Osteoblast (primary cell): Measurements from ENCODE around the gene ARHGEF11. TPM values are rescaled to one million over a fixed set of nuclear protein-coding genes. Genes with fewer than 3 reads are reported as not detected.

Experiments
- DNase-seq: peaks from one replicate; pipeline ENCODE4 v3.0.0; 2011; ENCODE audit warnings: low spot score, mixed read lengths; ENCODE audit not compliant: insufficient read length; ENCODE audit errors: missing footprints
- H2AFZ ChIP-seq: 2 replicates; pipeline ENCODE4 v1.6.0; 2011; ENCODE audit warnings: mild to moderate bottlenecking, low read length
- H3K27ac ChIP-seq: 2 replicates; pipeline ENCODE4 v1.5.1; 2011; ENCODE audit warnings: mild to moderate bottlenecking, low read depth, low read length, moderate library complexity
- H3K27me3 ChIP-seq: 2 replicates; pipeline ENCODE4 v1.6.0; 2012; ENCODE audit warnings: mild to moderate bottlenecking, control low read depth, inconsistent platforms, low read length, moderate library complexity; ENCODE audit not compliant: insufficient read depth
- H3K36me3 ChIP-seq: 2 replicates; pipeline ENCODE4 v1.5.1; 2011; ENCODE audit warnings: mild to moderate bottlenecking, low read length, control low read depth, moderate library complexity; ENCODE audit not compliant: insufficient read depth
- H3K4me1 ChIP-seq: 2 replicates; pipeline ENCODE4 v1.5.1; 2011; ENCODE audit warnings: mild to moderate bottlenecking, low read length, control low read depth, moderate library complexity; ENCODE audit not compliant: insufficient read depth
- H3K4me2 ChIP-seq: 2 replicates; pipeline ENCODE4 v1.6.0; 2011; ENCODE audit warnings: mild to moderate bottlenecking, low read length; ENCODE audit not compliant: insufficient read depth
- H3K4me3 ChIP-seq: fragments of 200-600 bp; sonication (generic); 3 replicates; pipeline ENCODE4 v1.5.1; 2012; ENCODE audit warnings: mild to moderate bottlenecking, low read length, inconsistent platforms; ENCODE audit not compliant: insufficient read depth
- H3K79me2 ChIP-seq: 2 replicates; pipeline ENCODE4 v1.6.0; 2012; ENCODE audit warnings: mild to moderate bottlenecking, low read length, control low read depth, inconsistent platforms; ENCODE audit not compliant: insufficient read depth
- H3K9me3 ChIP-seq: 2 replicates; pipeline ENCODE4 v1.5.1; 2011; ENCODE audit warnings: low read depth, low read length, control low read depth
- H4K20me1 ChIP-seq: 2 replicates; pipeline ENCODE4 v1.6.0; 2012; ENCODE audit warnings: mild to moderate bottlenecking, low read length, control low read depth; ENCODE audit not compliant: insufficient read depth
- total RNA-seq: library from RNA; depleted of rRNA; stranded (reverse); fragments of >200 nt; gene quantifications from 2 replicates; pipeline ENCODE4 v1.2.3, GENCODE V29; 2012
- TF ChIP-seq, protein P1 (sequence below): IDR thresholded peaks from 2 replicates; pipeline ENCODE4 v1.5.1; 2011; ENCODE audit warnings: mild to moderate bottlenecking, low read depth, low read length, moderate library complexity; ENCODE audit errors: extremely low read depth

Gene ARHGEF11
- total RNA-seq, 1 donor = 50.3 TPM

DNA sequence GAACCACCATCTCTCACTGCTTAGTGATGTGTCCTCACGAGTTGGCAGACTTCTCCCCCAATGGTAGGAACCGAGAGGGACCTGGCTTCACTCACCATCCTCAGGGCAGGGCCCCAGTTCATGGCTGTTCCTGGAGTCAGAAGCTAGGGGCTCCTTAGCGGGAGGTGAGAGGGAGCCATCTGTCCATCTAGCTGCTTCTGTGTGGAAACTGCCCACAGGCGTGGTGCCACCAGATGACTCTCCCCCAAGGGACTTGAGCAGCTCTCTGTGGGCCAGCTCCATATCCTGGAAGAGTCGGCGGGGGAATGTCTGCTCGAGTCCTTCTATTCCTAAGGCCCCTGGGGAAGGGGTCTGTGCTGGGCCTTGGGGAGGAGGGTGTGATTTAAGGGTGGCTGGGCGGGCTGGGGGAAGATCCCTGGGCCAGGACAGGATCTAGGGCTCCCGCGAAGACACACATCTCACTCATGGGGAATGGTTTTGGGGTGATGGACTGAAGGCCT lies 108.8 kb downstream of the ARHGEF11 start:
- Histone ChIP-seq H3K27ac (no peak overlapping the region), H3K36me3 (peaks cover 53% of the 10 kb centered on the region), H3K4me1 (no peaks in the 10 kb centered on the region), H3K4me2 (no peak overlapping the region), H3K9me3 (no peaks in the 10 kb centered on the region), H3K79me2 (no peaks in the 10 kb centered on the region), H3K4me3 (no peak overlapping the region), H3K27me3 (no peaks in the 10 kb centered on the region), H4K20me1 (no peaks in the 10 kb centered on the region), H2AFZ (no peak overlapping the region)
- TF ChIP-seq, protein P1, sequence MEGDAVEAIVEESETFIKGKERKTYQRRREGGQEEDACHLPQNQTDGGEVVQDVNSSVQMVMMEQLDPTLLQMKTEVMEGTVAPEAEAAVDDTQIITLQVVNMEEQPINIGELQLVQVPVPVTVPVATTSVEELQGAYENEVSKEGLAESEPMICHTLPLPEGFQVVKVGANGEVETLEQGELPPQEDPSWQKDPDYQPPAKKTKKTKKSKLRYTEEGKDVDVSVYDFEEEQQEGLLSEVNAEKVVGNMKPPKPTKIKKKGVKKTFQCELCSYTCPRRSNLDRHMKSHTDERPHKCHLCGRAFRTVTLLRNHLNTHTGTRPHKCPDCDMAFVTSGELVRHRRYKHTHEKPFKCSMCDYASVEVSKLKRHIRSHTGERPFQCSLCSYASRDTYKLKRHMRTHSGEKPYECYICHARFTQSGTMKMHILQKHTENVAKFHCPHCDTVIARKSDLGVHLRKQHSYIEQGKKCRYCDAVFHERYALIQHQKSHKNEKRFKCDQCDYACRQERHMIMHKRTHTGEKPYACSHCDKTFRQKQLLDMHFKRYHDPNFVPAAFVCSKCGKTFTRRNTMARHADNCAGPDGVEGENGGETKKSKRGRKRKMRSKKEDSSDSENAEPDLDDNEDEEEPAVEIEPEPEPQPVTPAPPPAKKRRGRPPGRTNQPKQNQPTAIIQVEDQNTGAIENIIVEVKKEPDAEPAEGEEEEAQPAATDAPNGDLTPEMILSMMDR = no peak
- DNase-seq = peak; percentile 88

DNA sequence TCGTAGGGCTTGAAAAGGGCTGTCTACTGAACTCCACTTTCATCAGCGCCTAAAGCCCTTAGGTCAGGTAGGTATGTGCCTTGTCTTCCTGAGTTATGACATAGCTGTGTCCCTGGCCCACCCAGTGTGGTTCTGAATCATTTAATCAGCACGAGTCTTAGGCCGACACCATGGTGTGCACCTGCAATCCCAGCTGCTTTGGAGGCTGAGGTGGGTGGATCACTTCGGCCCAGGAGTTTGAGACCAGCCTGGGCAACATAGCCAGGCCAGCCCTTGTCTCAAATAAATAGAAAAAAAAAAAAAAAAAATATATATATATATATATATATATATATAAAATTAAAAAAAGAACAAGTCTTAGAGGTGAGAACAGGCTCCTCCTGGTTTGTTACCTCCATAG lies 109.4 kb downstream of the ARHGEF11 start:
- Histone ChIP-seq H3K36me3 (peaks cover 47% of the 10 kb centered on the region), H3K4me3 (no peak overlapping the region)
- DNase-seq = no peak

DNA sequence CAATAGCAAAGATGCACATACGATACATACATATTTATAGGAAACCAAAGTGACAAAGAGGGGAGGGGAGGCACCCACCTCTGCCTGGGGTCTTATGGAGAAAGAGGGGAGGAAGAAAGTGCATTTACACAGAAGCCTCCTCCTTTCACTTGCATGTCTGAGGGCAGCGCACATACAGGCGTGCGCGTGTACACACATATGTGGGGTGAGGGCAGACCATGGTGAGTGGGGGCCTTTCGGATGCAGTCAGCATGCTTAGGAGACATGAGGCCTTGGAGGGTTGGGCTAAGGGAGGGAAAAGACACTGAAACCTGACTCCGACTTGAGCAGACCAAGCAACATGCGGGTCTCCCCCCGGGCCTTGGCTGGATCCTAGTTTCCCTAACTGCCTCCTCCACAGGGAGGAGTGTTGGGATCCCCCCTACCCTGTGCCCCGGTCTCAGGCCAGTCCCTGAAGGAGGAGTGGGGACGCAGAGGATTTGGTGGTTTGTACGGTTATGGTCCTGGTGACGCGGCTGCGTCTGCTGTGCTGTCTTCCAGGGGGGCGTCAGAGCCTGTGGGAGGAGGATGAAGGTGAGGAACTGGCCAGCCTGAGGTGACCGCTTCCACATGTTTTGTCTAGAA lies 109.9 kb downstream of the ARHGEF11 start:
- Histone ChIP-seq H3K4me1 (no peaks in the 10 kb centered on the region), H3K79me2 (no peaks in the 10 kb centered on the region), H3K4me2 (no peak overlapping the region), H4K20me1 (no peaks in the 10 kb centered on the region), H2AFZ (no peak overlapping the region), H3K4me3 (no peak overlapping the region), H3K9me3 (no peaks in the 10 kb centered on the region), H3K27me3 (no peaks in the 10 kb centered on the region), H3K36me3 (peaks cover 42% of the 10 kb centered on the region), H3K27ac (no peak overlapping the region)
- TF ChIP-seq, protein P1 = no peak
- DNase-seq = no peak

More for the DNA sequence above, 109.4 kb downstream of the ARHGEF11 start:
- no peaks in the 10 kb centered on the region for H3K27me3 ChIP-seq
- H2AFZ ChIP-seq = no peak overlapping the region
- H3K9me3 ChIP-seq = no peaks in the 10 kb centered on the region
- no peaks in the 10 kb centered on the region for H3K79me2 ChIP-seq
- TF ChIP-seq, protein P1 = no peak
- H3K27ac ChIP-seq = no peak overlapping the region
- H4K20me1 ChIP-seq = no peaks in the 10 kb centered on the region
- no peak overlapping the region for H3K4me2 ChIP-seq
- H3K4me1 ChIP-seq = no peaks in the 10 kb centered on the region

DNA sequence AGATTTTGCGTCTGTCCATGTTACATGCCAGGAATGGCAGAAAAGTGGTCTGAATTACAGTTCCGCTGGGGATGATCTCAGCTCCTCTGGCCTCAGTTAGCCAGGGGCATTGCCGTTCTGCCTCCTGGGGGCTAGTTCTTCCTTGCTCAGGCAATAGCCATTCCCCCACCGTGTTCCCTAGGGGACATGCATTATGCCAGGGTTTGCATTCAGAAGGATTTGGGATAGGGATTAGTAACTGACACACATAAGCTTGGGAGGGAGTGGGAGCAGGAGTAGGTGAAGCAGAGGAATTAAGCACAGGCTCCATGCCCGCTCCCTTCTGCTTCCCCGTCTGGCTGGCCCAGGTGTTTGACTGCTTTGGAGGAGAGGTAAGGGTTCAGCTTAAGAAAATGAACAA lies 112.4 kb downstream of the ARHGEF11 start:
- Histone ChIP-seq H3K4me3 (no peak overlapping the region), H3K27me3 (peaks cover 5% of the 10 kb centered on the region), H3K36me3 (peaks cover 22% of the 10 kb centered on the region), H3K9me3 (no peaks in the 10 kb centered on the region), H3K79me2 (no peaks in the 10 kb centered on the region), H3K27ac (no peak overlapping the region), H3K4me2 (no peak overlapping the region), H4K20me1 (no peaks in the 10 kb centered on the region), H3K4me1 (no peaks in the 10 kb centered on the region), H2AFZ (no peak overlapping the region)
- no peak for DNase-seq
- TF ChIP-seq, protein P1 = no peak
